H1 (cell line): ENCODE results near the gene CD81. TPM values are rescaled to one million over a fixed set of nuclear protein-coding genes. Genes with fewer than 3 reads are reported as not detected.

Experiments used
- CHD1 ChIP-seq: IDR thresholded peaks from 2 replicates; pipeline ENCODE4 v1.6.1; 2012; ENCODE audit warnings: low read depth, low read length, improper control_type of control experiment
- SAP30 ChIP-seq: fragments of 300-600 bp; sonication (generic); IDR thresholded peaks from 2 replicates; pipeline ENCODE4 v1.7.1; 2012; ENCODE audit warnings: low read length, moderate library complexity, mild to moderate bottlenecking, inconsistent platforms; ENCODE audit not compliant: insufficient read depth, insufficient replicate concordance
- polyA plus RNA-seq, 7 experiments: library from polyadenylated mRNA; depleted of rRNA in 3 of 7; stranded (reverse) in 5 of 7; unstranded in 2 of 7; fragments of >200 nt in 5 of 7; fragments of 200-250 nt in 2 of 7; gene quantifications; 1 replicate in 5 of 7; 2 replicates in 1 of 7; 4 replicates in 1 of 7; pipeline versions ENCODE4 v1.2.1 to v1.2.3, GENCODE V29; 2011 to 2013; ENCODE audit warnings: missing spikeins in 2 of 7, mixed read lengths in 2 of 7
- total RNA-seq: library from RNA; stranded (reverse); fragmentation: NEBNext Ultra II Directional; extraction: Animal tissue kit (Norgen Biotek cat#: 25700); gene quantifications from 2 replicates; pipeline ENCODE4 v1.2.1, GENCODE V29; 2021

CD81 gene
- total and polyA plus RNA-seq, 2 of the 8 experiments (the other 6 are each of a cell fraction or from before 2014, with no cell fraction given), result 238 to 309 TPM

DNA sequence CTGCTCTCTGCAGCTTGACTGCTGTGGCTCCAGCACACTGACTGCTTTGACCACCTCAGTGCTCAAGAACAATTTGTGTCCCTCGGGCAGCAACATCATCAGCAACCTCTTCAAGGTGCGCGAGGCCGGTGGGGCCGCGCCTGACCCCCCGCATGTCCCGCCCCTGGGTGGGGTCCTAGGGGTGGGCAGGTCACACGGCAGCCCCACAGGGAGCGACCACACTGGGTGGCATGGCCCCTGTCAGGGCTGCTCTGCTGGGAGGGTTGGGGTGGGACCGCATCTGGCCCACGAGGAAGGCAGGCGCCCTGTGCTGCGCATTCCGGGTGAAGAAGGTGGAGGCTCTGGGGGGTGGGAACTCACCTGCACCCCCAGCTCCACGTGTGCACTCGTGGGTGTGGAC is 18.7 kb downstream of the CD81 start (continued):
- TF ChIP-seq SAP30 (no peak), CHD1 (no peak)
